Upper lobe of right lung (tissue), 1 donor: ENCODE results near the gene FST. TPM values are rescaled to one million over a fixed set of nuclear protein-coding genes. Genes with fewer than 3 reads are reported as not detected.

ENCODE experiments used
- ATAC-seq: fragments of 200-7000 bp; cut with Tn5 transposase; one replicate; pipeline ENCODE4 v1.9.1; 2020; ENCODE audit warnings: mild to moderate bottlenecking, moderate library complexity
- DNase-seq: peaks from one replicate; pipeline ENCODE4 v3.0.0-alpha.2; 2020
- H3K27ac ChIP-seq: fragments of 200-600 bp; one replicate; pipeline ENCODE4 v1.8.0; 2022
- H3K27me3 ChIP-seq: fragments of 200-600 bp; one replicate; pipeline ENCODE4 v1.8.0; 2022; ENCODE audit warnings: mild to moderate bottlenecking
- H3K36me3 ChIP-seq: fragments of 200-600 bp; one replicate; pipeline ENCODE4 v1.8.0; 2022
- H3K4me1 ChIP-seq: fragments of 200-600 bp; one replicate; pipeline ENCODE4 v1.8.0; 2022
- H3K4me3 ChIP-seq: fragments of 200-600 bp; one replicate; pipeline ENCODE4 v1.8.0; 2022; ENCODE audit warnings: mild to moderate bottlenecking
- H3K9me3 ChIP-seq: fragments of 200-600 bp; one replicate; pipeline ENCODE4 v1.8.0; 2022
- CTCF ChIP-seq: fragments of 200-600 bp; IDR thresholded peaks from one replicate; pipeline ENCODE4 v1.8.0; 2022; ENCODE audit warnings: antibody characterized with exemption
- intact Hi-C: fragments of 100-400 bp; cut with DNase I; formaldehyde crosslinking; loops from one replicate; pipeline ENCODE4 v1.11.0; 2022
- long read RNA-seq: library from polyadenylated mRNA; unstranded; transcript quantifications from one replicate; pipeline ENCODE4 v2.0.0, GENCODE V29; 2021
- total RNA-seq: library from RNA; stranded (reverse); fragmentation: NEBNext Ultra II Directional; extraction: Animal tissue kit (Norgen Biotek cat#: 25700); gene quantifications from one replicate; pipeline ENCODE4 v1.2.1, GENCODE V29; 2021
- donor health status: DM: no; HTN: yes; CAD: no; lungs with severe emphysema.

The FST gene
- 4.2 TPM for total RNA-seq
- long read RNA-seq, transcript FST-201 (6 exons, 2,519 nt): major isoform, 8 of 11 reads
- long read RNA-seq, partial matches to known transcripts: 0 of 11 reads
- long read RNA-seq, other reads (novel, unspliced or antisense): 3 of 11 reads

- Histone ChIP-seq H3K36me3 (no peaks in the 10 kb centered on the region), H3K4me1 (peaks cover 3% of the 10 kb centered on the region), H3K27me3 (peaks cover 3% of the 10 kb centered on the region), H3K9me3 (no peaks in the 10 kb centered on the region), H3K27ac (peak within 1 kb of the TSS; percentile 51), H3K4me3 (peak within 1 kb of the TSS; percentile 71)
- ATAC-seq (peak; percentile 22), DNase-seq (peak; percentile 67)
- TF ChIP-seq CTCF: no peak
- intact Hi-C loops: no loop called here
Measured at GRCh38 chr5:53480416-53481158, at the start of gene FST. Gene FST (plus strand): TSS chr5:53480629. CDS start chr5:53480792, 163 bp downstream.

DNA sequence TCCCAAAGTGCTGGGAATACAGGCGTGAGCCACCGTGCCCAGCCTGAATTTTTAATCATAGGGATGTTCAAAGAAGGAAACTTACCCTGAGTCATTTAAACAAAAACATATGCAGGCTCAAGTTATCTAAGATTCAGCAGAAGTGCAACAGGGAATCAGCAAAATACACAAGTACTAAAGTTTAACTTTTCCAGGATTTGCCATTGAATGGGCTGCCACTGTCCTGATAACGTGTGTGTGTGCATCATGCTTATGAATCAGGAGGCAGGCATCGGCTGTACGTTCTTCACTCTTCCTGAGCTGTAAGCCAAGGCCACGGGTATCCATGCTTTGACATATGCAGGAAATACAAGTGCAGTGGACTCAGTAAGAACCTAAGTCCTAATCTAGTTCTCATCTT, 48.8 kb upstream of the FST start:
- Histone ChIP-seq H3K9me3 (no peaks in the 10 kb centered on the region), H3K4me1 (no peaks in the 10 kb centered on the region), H3K36me3 (no peaks in the 10 kb centered on the region), H3K27ac (no peak overlapping the region), H3K4me3 (no peak overlapping the region), H3K27me3 (no peaks in the 10 kb centered on the region)
- ATAC-seq (no peak), DNase-seq (no peak)
- no peak for TF ChIP-seq CTCF
- intact Hi-C loops: no loop called here

GRCh38 chr5:53433026-53433425, 47.4 kb upstream of the FST start:
- Histone ChIP-seq H3K27me3 (no peaks in the 10 kb centered on the region), H3K36me3 (no peaks in the 10 kb centered on the region), H3K4me3 (no peak overlapping the region), H3K4me1 (no peaks in the 10 kb centered on the region), H3K27ac (no peak overlapping the region), H3K9me3 (no peaks in the 10 kb centered on the region)
- ATAC-seq (no peak), DNase-seq (no peak)
- intact Hi-C loops: no loop called here
- no peak for TF ChIP-seq CTCF

DNA sequence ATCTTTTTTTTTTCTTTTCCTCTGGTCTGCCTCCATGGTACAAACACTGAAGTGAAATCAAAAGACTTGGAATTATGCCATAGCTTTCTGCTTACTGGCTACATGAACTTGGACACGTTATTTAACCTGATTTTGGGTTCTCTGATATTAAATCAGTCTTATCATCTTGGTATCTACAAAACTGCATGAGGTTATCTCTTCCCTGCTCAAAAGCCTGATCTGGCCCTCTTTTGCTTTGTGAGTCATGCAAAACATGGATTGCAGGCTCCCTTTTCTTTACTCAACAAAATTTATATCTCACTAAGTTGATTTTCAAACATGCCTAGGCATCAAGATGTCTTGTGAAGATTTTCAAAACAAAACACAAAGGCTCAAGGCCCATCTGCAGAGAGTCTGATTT, 45.9 kb upstream of the FST start:
- no peak for DNase-seq
- intact Hi-C loops: no loop called here
- H3K27ac ChIP-seq: no peak overlapping the region

DNA sequence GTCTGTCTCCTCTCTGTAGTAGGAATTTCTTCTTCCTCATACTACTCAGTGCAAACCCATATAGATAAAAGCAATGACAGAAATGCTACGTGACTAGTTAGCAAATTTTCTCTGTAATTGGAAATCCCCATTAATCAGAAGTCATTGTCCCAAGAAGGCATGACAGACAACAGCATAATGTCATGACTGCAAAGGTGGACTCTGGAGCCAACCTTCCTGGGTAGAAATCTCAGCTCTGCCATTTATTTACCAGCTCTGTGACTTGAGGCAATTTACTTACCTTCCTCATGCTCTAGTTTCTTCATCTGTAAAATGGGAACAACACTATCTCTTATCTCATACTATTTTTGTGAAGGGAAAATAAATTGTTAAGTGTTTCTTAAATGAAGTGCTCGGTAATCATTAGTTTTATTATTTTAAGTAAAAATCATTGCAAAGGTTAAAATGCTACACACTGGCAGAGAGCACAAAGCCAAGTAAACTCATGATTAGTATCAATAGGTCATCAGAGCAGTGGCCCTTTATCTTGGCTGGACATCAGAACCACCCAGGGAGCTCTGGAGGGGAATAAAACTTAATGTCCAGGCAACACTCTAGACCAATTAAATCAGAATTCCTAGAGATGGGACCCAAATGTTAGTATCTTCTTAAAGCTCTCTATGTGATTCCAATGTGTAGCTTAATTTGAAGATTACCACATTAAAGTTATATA, 43.8 kb upstream of the FST start:
- H3K27me3 ChIP-seq: no peaks in the 10 kb centered on the region
- DNase-seq (no peak), ATAC-seq (no peak)
- H3K4me3 ChIP-seq: no peak overlapping the region
- H3K9me3 ChIP-seq: no peaks in the 10 kb centered on the region
- no peaks in the 10 kb centered on the region for H3K36me3 ChIP-seq
- TF ChIP-seq CTCF: no peak
- intact Hi-C loops: no loop called here
- H3K4me1 ChIP-seq: no peaks in the 10 kb centered on the region
- H3K27ac ChIP-seq: no peak overlapping the region

More for the DNA sequence above, 45.9 kb upstream of the FST start:
- no peak overlapping the region for H3K4me3 ChIP-seq
- no peak for ATAC-seq
- no peaks in the 10 kb centered on the region for H3K36me3 ChIP-seq
- H3K4me1 ChIP-seq: no peaks in the 10 kb centered on the region
- no peaks in the 10 kb centered on the region for H3K27me3 ChIP-seq
- no peaks in the 10 kb centered on the region for H3K9me3 ChIP-seq
- no peak for TF ChIP-seq CTCF
